ENCODE results near the gene ZNF700.
"Not testable (repeated sequence)": the region's sequence is repeated elsewhere in the genome, so short reads cannot be mapped to it uniquely, and the experiment has no call there.

Gene ZNF700

GRCh38 chr19:11887611-11888531 lies 37.0 kb upstream of the ZNF700 start, which contains the start of gene ZNF69:
Gene ZNF69, plus strand, starts transcription at chr19:11887782. Its CDS starts 142 bp downstream, at chr19:11887924.
- TF ChIP-seq EZH2 (IDR thresholded peaks at IDR 0.05; ENCODE audit: borderline replicate concordance, low read length), result no peak
- TF ChIP-seq CTCF (IDR thresholded peaks at IDR 0.05; ENCODE audit: low read length), result peak; percentile 17; the same call in 1 of the 2 replicates
- Histone ChIP-seq H3K4me2 (ENCODE audit: low read length) (peak within 1 kb of the TSS; percentile 66), H3K9ac (ENCODE audit: low read length) (peak within 1 kb of the TSS; percentile 62), H3K79me2 (ENCODE audit: insufficient read depth, low read length) (no peaks in the 10 kb centered on the region), H2AFZ (ENCODE audit: low read length) (no peak within 1 kb of the TSS), H3F3A (ENCODE audit: insufficient read depth, low read length) (no peaks in the 10 kb centered on the region), H3K9me3 (ENCODE audit: low read length) (no peaks in the 10 kb centered on the region), H4K20me1 (ENCODE audit: insufficient read depth, low read length) (no peaks in the 10 kb centered on the region), H3K9me2 (ENCODE audit: low read depth, low read length) (no peaks in the 10 kb centered on the region), H3K27ac (ENCODE audit: low read depth, low read length, poor library complexity, severe bottlenecking) (no peak within 1 kb of the TSS), H3K4me1 (ENCODE audit: insufficient read depth, low read length, severe bottlenecking) (peaks cover 6% of the 10 kb centered on the region), H3K4me3 (ENCODE audit: low read depth, low read length, poor library complexity, severe bottlenecking) (peak within 1 kb of the TSS; percentile 68), H3K27me3 (ENCODE audit: insufficient read depth, low read length) (no peaks in the 10 kb centered on the region), H3K36me3 (ENCODE audit: insufficient read depth, low read length) (no peaks in the 10 kb centered on the region; the same call in 1 of the 2 replicates)

DNA sequence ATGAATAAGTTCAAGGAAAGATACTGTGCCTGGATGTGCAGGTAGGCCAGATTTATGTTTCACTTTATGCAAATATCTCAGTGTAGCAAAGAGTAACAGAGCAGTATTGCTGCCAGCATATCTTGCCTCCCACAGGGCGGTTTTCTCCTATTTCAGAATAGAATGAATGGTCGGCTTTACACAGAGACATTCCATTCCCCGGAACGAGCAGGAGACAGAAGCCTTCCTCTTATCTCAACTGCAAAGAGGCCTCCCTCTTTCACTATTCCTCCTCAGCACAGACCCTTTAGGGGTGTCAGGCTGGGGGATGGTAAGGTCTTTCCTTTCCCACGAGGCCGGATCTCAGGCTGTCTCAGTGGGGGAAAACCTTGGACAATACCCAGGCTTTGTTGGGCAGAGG lies 35.0 kb upstream of the ZNF700 start:
- not testable (repeated sequence) for H3K27ac ChIP-seq (ENCODE audit: low read depth, low read length, poor library complexity, severe bottlenecking); H3F3A ChIP-seq (ENCODE audit: insufficient read depth, low read length); H3K9me3 ChIP-seq (ENCODE audit: low read length); H3K79me2 ChIP-seq (ENCODE audit: insufficient read depth, low read length); H4K20me1 ChIP-seq (ENCODE audit: insufficient read depth, low read length); H3K36me3 ChIP-seq (ENCODE audit: insufficient read depth, low read length); H3K4me2 ChIP-seq (ENCODE audit: low read length); H2AFZ ChIP-seq (ENCODE audit: low read length); H3K4me3 ChIP-seq (ENCODE audit: low read depth, low read length, poor library complexity, severe bottlenecking); H3K9me2 ChIP-seq (ENCODE audit: low read depth, low read length); H3K27me3 ChIP-seq (ENCODE audit: insufficient read depth, low read length); H3K9ac ChIP-seq (ENCODE audit: low read length); H3K4me1 ChIP-seq (ENCODE audit: insufficient read depth, low read length, severe bottlenecking)

DNA sequence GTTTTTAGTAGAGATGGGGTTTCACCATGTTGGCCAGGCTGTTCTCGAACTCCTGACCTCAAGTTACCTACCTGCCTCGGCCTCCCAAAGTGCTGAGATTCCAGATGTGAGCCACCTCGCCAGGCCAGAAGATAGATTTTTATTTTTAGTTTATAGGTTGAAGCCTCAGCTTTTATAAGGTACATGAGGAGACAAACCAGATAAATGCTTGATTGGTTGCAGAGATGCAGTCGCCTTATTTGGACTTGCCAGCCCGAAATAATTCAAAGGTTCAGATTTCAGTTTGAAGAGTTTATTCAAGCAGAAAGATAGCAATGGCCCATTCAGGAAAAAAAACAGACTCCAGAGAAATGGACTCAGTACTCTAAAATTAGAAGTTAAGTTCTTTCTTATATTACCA lies 34.3 kb upstream of the ZNF700 start:
- H3K4me2 ChIP-seq (ENCODE audit: low read length), result no peak overlapping the region
- H3K27me3 ChIP-seq (ENCODE audit: insufficient read depth, low read length), result no peaks in the 10 kb centered on the region
- TF ChIP-seq EZH2 (IDR thresholded peaks at IDR 0.05; ENCODE audit: borderline replicate concordance, low read length) (no peak), CTCF (IDR thresholded peaks at IDR 0.05; ENCODE audit: low read length) (no peak)
- H3K4me1 ChIP-seq (ENCODE audit: insufficient read depth, low read length, severe bottlenecking), result peaks cover 6% of the 10 kb centered on the region
- H3K9ac ChIP-seq (ENCODE audit: low read length), result no peak overlapping the region
- H3F3A ChIP-seq (ENCODE audit: insufficient read depth, low read length), result no peaks in the 10 kb centered on the region
- no peaks in the 10 kb centered on the region; the same call in 1 of the 2 replicates for H3K36me3 ChIP-seq (ENCODE audit: insufficient read depth, low read length)
- H3K27ac ChIP-seq (ENCODE audit: low read depth, low read length, poor library complexity, severe bottlenecking), result no peak overlapping the region
- no peak overlapping the region for H2AFZ ChIP-seq (ENCODE audit: low read length)
- no peaks in the 10 kb centered on the region for H4K20me1 ChIP-seq (ENCODE audit: insufficient read depth, low read length)
- no peaks in the 10 kb centered on the region for H3K9me2 ChIP-seq (ENCODE audit: low read depth, low read length)
- H3K9me3 ChIP-seq (ENCODE audit: low read length), result no peaks in the 10 kb centered on the region
- H3K4me3 ChIP-seq (ENCODE audit: low read depth, low read length, poor library complexity, severe bottlenecking), result no peak overlapping the region
- H3K79me2 ChIP-seq (ENCODE audit: insufficient read depth, low read length), result no peaks in the 10 kb centered on the region

Data from OCI-LY1 (cell line).